GM21717 (cell line): ENCODE results near the gene LGALS14.
"Not testable (repeated sequence)": the region's sequence is repeated elsewhere in the genome, so short reads cannot be mapped to it uniquely, and the experiment has no call there.

Source experiments
- ATAC-seq: cut with Tn5 transposase; IDR thresholded peaks from one replicate; pipeline ENCODE4 v1.9.1; 2021; ENCODE audit warnings: mild to moderate bottlenecking, moderate library complexity; ENCODE audit not compliant: unreplicated experiment

The LGALS14 gene

GRCh38 chr19:39704181-39705044 is at the start of gene LGALS14:
LGALS14 (plus strand) TSS chr19:39704481; CDS start chr19:39704529, 48 bp downstream.
- no peak for ATAC-seq

GRCh38 chr19:39655613-39656012 is 48.7 kb upstream of the LGALS14 start, which contains the start of gene LGALS16:
LGALS16 (plus strand) TSS chr19:39655913; CDS start chr19:39655962, 49 bp downstream.
- ATAC-seq, result no peak

GRCh38 chr19:39659791-39660190 is 44.5 kb upstream of the LGALS14 start:
- no peak for ATAC-seq

- ATAC-seq, result no peak
Measured at GRCh38 chr19:39660661-39661060, 43.6 kb upstream of the LGALS14 start.

- no peak for ATAC-seq
Measured at GRCh38 chr19:39661565-39661964, 42.7 kb upstream of the LGALS14 start.

GRCh38 chr19:39669860-39670259 is 34.4 kb upstream of the LGALS14 start:
- ATAC-seq, result not testable (repeated sequence)

GRCh38 chr19:39670998-39671397 is 33.3 kb upstream of the LGALS14 start:
- no peak for ATAC-seq

GRCh38 chr19:39671739-39672363 is 32.4 kb upstream of the LGALS14 start:
- ATAC-seq, result no peak

GRCh38 chr19:39672473-39672872 is 31.8 kb upstream of the LGALS14 start:
- ATAC-seq, result no peak

GRCh38 chr19:39673862-39674261 is 30.4 kb upstream of the LGALS14 start:
- ATAC-seq, result not testable (repeated sequence)

- ATAC-seq, result no peak
Measured at GRCh38 chr19:39676004-39676403, 28.3 kb upstream of the LGALS14 start.

- ATAC-seq, result no peak
Measured at GRCh38 chr19:39677961-39678889, 26.1 kb upstream of the LGALS14 start.

- peak; percentile 52 for ATAC-seq
Measured at GRCh38 chr19:39679056-39679790, 25.1 kb upstream of the LGALS14 start.

- peak; percentile 13 for ATAC-seq
Measured at GRCh38 chr19:39679791-39680168, 24.5 kb upstream of the LGALS14 start.

- no peak for ATAC-seq
Measured at GRCh38 chr19:39680593-39680992, 23.7 kb upstream of the LGALS14 start.

- ATAC-seq, result no peak
Measured at GRCh38 chr19:39681416-39681815, 22.9 kb upstream of the LGALS14 start.

GRCh38 chr19:39684267-39684666 is 20.0 kb upstream of the LGALS14 start:
- no peak for ATAC-seq

GRCh38 chr19:39686739-39687138 is 17.5 kb upstream of the LGALS14 start:
- no peak for ATAC-seq

GRCh38 chr19:39688637-39689036 is 15.6 kb upstream of the LGALS14 start:
- not testable (repeated sequence) for ATAC-seq

GRCh38 chr19:39692166-39692565 is 12.1 kb upstream of the LGALS14 start:
- ATAC-seq, result no peak
